ENCODE results near the gene ILF3.

DNA sequence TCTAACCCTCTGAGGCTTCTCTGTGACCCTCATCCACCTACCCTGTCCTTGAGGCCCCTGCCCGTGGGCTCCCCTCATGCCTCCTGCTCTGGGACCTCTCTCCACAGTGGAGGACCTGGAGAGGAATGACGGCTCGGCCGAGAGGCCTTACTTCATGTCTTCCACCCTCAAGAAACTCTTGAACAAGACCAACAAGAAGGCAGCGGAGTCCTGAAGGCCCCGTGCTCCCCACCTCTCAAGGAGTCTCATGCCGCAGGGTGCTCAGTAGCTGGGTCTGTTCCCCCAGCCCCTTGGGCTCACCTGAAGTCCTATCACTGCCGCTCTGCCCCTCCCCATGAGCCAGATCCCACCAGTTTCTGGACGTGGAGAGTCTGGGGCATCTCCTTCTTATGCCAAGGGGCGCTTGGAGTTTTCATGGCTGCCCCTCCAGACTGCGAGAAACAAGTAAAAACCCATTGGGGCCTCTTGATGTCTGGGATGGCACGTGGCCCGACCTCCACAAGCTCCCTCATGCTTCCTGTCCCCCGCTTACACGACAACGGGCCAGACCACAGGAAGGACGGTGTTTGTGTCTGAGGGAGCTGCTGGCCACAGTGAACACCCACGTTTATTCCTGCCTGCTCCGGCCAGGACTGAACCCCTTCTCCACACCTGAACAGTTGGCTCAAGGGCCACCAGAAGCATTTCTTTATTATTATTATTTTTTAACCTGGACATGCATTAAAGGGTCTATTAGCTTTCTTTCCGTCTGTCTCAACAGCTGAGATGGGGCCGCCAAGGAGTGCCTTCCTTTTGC is 10.8 kb upstream of the ILF3 start:
- no peak for TF ChIP-seq EZH2 (IDR thresholded peaks at IDR 0.05)
- no peak for TF ChIP-seq YY1 (IDR thresholded peaks at IDR 0.05; ENCODE audit: extremely low read depth, insufficient replicate concordance, low read depth, low read length)
- TF ChIP-seq EZH2phosphoT487 (IDR thresholded peaks at IDR 0.05; ENCODE audit: borderline replicate concordance): no peak
